NCI-H146 (cell line): ENCODE data around the gene TNRC18.
"Not testable (repeated sequence)": the region's sequence is repeated elsewhere in the genome, so short reads cannot be mapped to it uniquely, and the experiment has no call there.

Experiments
- DNase-seq: peaks from one replicate; lab custom pipeline; 2025; lab: John Stamatoyannopoulos, UW

Gene TNRC18

DNA sequence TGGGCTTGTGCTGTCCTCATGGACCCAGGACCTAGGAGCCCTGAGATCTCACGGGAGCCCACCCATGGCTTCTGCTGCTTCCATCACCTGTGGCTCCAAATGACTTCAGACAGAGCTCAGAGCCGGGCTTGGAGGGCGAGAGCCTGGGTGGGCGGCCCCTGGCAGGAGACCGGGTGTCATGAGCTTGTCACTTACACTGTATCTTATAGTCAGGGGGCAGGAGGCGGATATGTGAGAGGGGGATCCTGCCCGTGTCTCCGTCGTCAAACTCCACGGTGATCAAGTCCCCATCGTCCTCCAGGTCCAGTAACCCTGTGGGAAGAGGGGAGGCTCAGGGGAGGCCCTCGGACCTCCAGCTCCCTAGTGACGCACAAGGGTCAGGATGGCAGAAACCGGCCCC lies 107.9 kb downstream of the TNRC18 start:
- no peak for DNase-seq

DNA sequence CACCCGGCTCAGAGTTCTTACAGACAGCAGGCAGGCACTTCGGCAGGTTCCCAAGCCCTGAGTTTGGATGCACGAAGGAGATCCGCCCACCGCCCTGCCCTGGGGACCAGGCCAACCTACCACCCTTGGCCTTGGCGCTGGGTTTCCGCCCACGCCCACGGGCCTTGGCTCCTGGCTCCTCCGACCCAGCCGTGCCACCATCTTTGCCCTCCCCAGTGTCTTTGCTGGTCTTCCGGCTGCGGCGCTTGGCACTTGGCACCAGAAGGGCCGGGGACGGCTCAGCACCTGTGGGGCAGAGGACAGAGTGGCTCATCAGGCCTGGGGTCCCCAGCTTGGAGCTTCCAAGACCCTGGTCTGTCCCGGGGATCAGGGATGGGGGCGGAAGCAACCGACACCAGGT lies 108.8 kb downstream of the TNRC18 start:
- DNase-seq, result no peak

DNA sequence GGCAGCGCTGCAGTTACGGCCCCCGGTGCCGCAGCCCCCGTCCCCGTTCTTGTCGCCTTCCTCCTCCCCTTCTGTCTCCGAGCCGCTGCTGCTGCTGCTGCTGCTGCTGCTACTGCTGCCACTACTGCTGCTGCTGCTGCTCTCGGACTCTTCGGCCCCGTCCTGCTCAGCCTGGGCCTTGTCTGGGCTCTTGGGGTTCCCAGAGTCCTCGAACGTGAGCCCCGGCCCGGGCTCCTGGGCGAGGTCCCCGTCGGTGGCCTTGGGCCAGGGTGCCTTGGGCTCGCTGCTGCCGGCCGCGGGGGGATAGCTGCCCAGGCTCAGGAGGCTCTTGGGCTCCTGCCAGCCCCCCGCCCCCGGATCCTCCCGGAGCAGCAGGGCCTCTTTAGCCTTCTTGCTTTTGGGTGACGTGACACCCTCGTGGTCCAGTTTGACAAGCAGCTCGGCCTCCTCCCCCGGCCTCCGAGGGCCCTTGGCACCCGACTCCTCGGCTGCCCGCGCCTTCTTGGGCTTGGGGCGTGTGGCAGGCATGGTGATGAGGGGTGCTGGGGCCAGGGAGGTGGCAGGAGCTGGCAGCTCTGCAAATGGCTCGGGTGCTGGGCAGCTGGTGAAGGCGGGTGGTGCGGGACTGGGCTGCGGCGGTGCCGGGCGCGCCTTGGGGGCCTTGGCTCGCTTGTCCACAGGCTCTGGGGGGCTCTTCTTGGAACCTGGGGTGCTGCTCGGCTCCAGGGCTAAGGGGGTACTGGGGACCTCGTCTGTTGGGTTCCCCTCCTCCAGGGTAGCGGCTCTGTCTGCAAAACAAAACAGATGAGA lies 110.4 kb downstream of the TNRC18 start:
- DNase-seq, result not testable (repeated sequence)

DNA sequence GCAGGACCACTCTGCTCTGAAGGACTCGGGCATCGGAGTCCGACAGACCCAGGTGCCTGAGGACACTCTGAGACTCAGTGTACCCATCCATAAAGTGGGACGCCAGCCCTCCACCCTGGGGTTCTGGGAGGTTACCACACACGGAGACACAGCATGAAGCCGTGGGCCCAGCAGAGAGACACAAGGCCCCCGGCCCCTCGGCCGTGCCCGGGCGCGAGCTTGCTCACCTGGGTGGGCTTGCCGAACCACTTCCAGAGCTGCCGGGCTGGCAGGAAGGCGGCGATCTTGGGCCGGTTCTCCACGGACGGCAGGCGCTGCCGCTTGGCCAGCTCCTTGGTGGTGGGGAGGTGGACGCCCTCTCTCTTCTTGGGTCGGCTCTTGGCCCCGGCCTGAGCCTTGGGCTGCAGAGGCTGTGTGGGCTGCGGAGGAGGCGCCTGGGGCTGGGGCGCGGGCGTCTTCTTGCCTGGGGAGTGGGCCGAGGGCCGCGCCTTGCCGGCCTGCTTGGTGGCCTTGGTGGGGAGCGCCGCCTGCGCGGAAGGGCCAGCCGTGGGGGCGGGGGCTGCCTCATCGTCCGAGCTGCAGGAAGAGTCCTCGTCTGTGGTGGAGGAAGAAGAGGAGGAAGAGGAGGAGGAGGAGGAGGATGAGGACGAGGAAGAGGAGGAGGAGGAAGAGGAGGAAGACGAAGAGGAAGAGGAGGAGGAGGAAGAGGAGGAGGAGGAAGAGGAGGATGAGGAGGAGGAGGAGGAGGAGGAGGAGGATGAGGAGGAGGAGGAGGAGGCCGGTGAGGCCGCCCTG lies 111.2 kb downstream of the TNRC18 start:
- DNase-seq, result not testable (repeated sequence)

DNA sequence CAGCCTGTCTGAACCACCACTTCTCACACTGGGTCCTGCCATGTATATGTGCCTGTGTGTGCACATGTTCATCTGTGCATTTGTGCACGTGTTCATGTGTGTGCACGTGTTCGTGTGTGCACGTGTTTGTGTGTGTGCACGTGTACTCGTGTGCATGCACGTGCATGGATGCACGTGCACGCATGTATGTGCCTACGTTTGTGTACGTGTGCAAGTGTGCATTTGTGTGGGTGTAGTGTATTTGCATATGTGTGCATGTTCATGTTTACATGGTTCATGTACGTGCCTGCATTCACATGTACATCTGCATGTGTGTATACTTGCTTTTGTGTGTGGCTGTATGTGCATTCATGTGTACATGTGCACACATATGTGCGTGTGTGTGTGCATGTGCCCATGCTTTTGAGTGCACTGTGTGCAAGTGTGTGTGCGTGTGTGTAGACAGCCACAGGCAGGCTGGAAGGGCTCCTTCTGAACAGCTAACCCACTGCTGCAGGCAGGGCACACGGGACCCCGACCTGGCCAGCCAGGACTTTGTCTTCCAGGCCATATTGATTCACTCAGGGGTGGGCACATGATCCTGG lies 112.7 kb downstream of the TNRC18 start:
- DNase-seq, result no peak

DNA sequence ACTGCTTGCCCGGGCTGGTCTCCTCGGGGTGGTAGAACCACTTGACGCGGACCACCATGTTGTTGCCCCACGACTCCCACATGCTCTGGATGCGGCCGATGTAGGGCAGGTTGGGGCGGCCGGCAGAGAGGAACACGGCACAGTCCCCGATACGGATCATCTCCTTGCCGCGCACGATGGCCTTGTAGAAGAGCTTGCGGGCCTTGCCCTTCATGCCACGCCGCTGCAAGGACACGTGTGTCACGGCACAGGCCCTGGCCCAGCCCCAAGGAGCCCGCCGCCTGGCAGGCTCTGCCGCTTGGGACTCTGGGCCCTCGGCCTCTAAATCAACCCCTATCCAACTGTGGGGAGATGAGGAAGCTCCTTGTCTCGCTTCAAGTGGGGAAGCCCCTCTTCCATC lies 114.5 kb downstream of the TNRC18 start:
- no peak for DNase-seq

DNA sequence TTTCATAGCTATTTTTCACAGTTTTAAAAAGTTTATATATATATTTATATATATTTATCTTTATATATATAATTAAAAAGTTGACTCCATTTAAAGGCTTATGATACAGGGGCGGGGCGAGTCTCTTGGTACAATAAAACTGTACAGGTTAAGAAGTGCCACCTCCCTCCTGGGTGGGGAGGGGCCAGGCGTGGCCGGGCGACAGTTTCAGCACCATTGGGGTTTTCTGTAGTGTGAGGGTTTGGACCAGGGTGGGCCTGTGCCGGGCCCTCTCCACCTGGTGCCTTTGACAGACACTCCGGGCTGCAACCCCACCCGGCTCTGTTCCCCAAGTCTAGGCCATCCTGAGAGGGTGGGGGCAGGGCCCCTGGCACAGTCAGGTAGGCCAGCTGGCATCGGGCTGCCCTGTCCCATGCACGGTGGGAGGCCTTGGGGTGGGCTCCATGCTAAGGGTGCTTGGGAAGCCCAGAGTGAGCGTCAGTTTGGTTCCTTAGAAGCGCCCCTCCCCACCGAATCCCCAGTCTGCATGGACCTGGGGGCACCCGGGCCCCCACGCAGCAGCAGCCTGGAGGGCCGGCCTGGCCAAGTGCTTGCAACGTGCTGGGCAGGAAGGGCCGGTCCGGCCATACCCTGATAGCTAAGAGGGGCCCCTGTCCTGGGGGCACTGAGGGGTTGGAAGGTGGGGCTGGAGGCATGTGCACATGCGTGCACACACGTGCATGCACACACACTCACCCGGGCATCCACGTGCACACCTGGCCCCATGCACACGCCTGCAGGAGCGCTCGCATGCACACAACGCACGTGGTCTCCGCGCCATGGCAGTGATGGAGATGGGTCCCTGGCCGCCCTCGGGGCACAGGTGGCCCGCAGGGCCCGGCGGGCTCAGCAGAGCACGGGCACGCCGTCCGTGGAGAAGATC lies 116.2 kb downstream of the TNRC18 start:
- not testable (repeated sequence) for DNase-seq

DNA sequence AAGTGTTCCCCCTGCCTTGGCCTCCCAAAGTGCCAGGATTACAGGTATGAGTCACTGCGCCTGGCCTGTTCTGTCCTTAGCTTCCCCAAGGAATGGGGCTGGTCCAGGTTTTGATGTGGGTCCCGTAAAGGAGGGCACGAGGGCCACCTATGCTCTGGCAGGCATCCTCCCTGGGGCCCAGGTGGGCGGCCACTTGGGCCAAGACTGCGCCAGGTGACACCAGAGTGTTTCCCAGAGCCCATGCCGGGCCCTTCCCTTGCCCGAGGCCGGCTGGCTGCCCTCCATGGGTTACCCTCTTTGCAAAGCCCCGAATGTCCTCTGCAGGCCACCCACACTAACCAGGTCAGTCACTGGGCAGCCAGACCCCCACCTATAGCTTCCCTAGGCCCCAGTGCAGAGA lies 118.6 kb downstream of the TNRC18 start:
- DNase-seq, result not testable (repeated sequence)

DNA sequence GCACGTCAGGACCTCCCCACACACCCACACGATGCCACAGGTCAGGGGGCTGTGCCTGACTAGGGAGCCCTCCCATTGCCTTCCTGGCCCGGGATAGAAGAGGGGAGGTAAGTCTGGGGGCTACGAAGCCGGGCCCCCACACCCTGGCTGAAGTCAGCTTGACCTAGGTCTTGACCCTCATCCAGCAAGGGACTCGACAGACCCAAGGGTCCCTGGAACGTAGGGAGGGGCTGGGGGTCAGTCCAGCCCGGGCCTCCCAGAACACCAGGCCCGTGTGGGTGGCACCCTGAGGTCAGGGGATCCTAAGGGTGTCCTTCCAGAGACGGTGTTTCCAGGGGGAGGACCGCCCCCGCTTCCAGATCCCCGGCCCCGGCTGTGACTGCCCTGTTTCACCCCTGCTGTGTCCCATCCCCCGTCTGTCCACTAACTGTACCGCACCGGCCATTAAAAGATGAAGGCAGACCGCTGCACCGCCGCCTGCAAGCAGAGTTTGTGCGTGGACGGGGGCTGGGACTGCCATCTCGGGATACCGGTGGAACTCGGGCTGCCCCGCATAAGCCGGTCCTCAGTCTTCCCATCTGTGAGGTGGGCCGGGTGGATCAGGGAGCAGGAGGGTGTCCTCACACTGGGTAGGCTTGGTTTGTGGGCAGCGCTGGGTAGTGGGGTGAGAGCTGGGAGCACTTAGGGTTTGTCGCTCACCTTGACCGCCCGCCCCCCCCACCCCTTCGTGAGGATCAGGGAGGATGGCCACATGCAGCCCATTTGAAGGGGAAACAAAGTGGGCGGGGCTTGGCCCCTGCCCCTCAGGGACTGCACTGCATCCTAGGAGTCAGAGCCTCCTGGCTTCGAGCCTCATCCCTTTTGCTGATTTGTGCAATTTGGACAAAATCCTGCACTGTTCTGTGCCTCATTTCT lies 119.8 kb downstream of the TNRC18 start:
- no peak for DNase-seq

DNA sequence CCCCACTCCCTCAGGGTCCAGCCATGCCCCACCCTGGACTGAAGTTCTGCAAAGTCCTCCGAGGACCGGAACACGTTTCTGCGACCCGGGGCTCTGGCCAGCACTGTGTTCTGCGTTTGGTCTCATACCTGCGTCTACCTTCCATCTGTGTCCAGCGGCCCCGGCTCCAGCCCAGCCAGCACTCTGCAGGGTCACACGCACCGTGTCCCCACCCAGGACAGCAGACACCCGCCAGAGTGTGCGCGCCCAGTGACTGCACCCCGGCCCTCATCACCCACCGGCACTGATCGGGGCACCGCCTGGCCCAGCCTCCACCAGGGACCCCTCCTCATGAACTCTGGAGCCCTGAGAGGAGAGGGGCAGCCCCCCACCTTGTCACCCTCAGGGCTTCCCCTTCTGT lies 120.6 kb downstream of the TNRC18 start:
- DNase-seq, result no peak

DNA sequence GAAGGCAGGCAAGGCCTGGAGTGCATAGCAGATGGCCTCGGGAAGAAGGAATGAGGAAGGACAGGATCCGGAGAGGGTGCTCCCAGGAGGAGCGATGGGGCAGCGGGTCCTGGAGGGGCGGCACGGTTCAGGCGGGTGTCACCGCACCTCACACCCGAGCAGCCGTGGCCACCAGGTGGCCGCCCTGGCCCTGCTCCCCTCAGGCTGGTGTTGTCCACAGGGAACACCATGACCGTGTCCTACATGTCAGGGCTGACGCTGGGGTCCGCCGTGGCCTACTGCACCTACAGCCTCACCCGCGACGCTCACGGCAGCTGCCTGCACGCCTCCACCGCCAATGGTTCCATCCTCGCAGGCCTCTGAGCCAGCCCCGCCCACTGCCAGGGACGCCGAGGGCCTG lies 121.1 kb downstream of the TNRC18 start:
- DNase-seq, result no peak

DNA sequence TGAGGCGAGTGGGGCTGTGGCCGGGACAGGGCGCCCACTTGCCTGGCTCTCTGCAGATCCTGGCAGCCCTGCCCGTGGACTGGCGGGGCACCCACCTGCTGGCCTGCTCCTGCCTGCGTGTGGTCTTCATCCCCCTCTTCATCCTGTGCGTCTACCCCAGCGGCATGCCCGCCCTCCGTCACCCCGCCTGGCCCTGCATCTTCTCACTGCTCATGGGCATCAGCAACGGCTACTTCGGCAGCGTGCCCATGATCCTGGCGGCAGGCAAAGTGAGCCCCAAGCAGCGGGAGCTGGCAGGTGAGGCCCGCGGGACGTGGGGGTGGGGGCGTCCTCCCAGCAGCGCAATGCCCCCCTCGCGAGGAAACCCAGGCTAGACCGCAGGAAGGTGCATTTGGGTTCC lies 123.3 kb downstream of the TNRC18 start:
- no peak for DNase-seq

DNA sequence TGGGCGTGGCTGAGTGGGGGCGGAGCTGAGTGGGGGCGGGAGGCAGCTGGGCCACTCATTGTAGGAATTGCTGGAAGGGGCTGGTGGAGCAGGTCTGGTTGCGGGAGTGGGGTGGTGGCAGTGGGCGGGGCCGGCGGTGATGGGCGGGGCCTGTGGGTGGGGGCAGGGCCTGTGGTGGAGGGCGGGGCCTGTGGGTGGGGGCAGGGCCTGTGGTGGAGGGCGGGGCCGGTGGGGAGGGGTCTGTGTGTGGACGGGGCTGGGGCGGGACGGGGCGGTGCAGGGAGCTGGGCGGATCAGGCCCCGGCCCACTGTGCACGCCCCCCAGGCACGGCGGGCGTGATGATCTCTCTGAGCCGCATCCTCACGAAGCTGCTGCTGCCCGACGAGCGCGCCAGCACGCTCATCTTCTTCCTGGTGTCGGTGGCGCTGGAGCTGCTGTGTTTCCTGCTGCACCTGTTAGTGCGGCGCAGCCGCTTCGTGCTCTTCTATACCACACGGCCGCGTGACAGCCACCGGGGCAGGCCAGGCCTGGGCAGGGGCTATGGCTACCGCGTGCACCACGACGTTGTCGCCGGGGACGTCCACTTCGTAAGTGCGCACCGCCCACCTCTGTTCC lies 126.9 kb downstream of the TNRC18 start:
- DNase-seq, result peak; percentile 62

DNA sequence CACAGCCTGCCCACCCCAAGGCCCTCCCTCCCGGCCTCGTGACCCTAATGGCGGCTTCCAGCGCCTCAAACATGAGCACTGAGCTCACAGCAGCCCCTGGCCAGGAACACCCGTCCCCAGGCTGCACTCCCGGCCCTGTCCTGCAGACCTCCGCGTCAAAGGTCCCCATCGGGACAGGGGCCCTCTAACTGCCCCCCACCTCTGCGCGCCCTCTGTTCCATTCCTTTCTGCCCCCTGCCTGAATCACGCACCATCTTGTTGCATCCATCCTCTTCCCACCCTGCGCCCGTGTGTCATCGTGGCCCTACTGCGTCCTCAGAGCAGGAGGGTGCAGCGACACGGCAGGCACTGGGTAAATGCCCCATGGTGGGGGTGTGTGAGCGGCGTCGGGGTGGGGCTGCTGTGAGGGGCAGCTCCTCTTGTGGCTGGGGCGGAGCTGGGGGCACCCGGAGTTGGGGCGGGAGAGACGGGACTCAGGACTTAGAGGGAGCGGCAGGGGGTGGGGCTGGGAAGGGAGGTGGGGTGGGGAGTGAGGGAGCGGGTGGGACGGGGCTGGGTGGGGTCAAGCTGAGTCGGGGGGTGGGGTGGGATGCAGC lies 127.5 kb downstream of the TNRC18 start:
- DNase-seq, result no peak

DNA sequence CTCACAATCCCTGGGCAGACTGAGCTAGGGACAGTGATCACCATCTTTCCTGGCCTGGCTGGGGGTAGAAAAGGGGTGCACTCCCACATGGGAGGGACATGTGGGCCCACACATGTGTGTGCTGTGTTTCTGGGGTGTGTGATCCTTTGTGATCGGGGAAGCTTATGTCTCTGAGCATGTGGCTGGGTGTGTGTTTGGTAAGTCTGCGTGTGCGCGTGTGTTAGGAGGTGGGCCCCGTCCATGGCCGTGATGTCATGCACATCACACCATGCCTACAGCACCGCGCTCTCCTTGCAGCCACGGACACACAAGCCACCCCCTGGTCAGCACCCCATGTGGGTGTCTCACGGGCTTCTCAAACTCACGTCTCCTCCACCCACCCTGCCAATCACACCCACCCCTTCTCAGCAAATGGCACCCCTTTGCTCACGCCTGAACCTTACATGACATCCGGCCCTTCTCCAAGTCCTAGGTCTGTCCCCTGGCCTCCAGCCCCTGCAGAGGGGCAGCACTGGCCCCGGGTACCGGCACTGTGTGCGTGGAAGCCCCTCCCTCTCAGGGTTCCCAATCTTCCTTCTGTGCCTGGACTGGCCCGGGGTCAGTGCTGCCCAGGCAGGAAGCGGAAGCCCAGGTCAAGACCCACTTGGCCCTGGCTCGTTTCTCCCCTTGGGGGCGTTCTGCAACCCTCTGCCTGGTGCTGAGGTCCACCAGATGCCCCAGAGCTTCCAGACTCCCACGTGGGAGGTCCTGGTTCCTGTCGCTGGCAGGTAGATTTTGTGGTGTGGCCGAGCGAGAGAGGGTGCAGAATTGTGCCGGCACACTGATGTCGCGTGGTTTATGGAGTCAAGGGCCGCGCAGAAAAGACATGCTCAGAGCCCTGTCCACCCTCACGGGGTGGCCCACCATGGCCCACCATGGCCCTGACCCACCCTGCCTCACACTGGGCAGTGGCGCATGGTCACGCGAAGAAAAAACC lies 128.3 kb downstream of the TNRC18 start:
- DNase-seq, result no peak

DNA sequence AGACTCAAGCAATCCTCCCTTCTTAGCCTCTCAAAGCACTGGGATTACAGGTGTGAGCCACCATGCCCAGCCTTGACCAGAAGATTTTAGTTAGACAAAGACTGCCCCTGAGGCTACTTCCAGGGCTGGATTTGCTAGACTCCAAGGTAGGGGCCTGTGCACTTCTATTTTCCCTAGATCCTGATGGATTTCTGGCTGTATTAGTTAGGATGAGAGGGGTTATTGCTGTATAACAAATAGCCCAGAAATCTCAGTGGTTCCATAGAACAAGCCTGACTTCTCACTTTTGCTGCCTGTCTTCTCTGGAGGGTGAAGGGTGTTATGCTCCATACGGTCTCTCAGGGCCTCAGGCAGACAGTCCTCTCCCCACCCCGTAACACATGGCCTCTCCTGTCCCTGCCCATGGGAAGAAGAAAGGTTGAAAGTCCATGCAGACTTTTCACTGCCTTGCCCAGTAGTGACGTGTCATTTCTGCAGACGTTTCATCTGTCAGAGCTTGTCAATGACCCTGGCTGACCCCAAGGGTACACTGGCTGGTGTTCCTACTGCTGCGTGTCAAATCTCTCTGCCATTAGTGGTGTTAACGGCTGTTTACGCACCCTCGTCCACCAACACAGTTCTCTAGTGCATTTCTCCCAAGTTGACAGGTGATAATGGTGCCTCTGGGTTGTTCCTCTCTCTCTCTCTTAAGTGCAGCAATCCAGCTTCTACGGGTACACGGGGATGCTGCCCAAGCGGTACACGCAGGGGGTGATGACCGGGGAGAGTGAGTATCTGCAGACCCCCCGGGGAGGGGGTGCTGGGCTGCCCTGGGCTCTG lies 129.3 kb downstream of the TNRC18 start:
- no peak for DNase-seq

DNA sequence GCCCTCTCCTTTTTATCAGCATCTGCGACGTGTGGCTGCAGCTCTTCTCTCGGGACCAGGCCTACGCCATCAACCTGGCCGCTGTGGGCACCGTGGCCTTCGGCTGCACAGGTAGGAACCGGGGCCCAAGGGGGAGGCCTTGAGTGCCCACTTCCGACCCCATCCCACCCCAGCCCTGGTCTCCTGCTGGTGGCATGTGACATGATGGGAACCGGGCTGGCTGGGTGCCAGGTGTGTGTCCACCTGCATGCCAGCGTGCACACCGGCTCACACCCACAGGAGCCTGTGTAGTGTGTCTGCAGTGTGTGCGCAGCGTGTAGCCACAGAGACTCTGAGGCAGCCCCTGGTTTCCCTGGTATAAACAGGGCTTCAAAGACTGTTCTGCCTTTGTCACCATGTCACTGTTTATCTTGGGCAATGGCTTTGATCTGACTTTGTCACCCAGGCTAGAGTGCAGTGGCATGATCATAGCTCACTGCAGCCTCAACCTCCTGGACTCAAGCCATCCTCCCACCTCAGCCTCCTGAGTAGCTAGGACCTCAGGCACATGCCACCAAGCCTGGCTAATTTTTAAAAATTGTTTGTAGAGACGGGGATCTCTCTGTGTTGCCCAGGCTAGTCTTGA lies 131.8 kb downstream of the TNRC18 start:
- DNase-seq, result not testable (repeated sequence)
